ENCODE measurements around the gene ANKRD13A. TPM values are rescaled to one million over a fixed set of nuclear protein-coding genes. Genes with fewer than 3 reads are reported as not detected.

Gene ANKRD13A
- total RNA-seq, 4 donors from 2014 or later = 91.3 to 165 (median 124) TPM

- Histone ChIP-seq H3K36me3 (peaks cover 14 to 91% (median 63%) of the 10 kb centered on the region in 4 donors), H3K9me3 (no peaks in the 10 kb centered on the region), H3K4me3 (no peak overlapping the region), H3K27me3 (no peaks in the 10 kb centered on the region), H3K4me1 (peaks cover 41 to 51% (median 50%) of the 10 kb centered on the region in 4 donors), H3K27ac (replicated peaks in 1 of 4) (peak overlapping the region; percentile 71 to 81 (median 73))
- intact Hi-C loops (cut with DNase I) = loop anchor here (5.0 kb wide), 1 partner anchor 44 kb away; the partner anchor contains the start of genes ANKRD13A and GIT2
- TF ChIP-seq EP300 (IDR thresholded peaks at IDR 0.05) = no peak
- no peak for TF ChIP-seq POLR2AphosphoS5 (IDR thresholded peaks at IDR 0.05)
- no peak for TF ChIP-seq CTCF (IDR thresholded peaks at IDR 0.05)
- TF ChIP-seq POLR2A (IDR thresholded peaks at IDR 0.05; ENCODE audit: low read depth) = no peak
- WGBS = 87% methylated on average over 8 of the region's 8 CpGs
- no peak for DNase-seq (ENCODE audit: extremely low spot score)
Observed at GRCh38 chr12:109952873-109953272, 46.4 kb upstream of the ANKRD13A start.

GRCh38 chr12:109953656-109954055, 45.6 kb upstream of the ANKRD13A start:
- DNase-seq (ENCODE audit: extremely low spot score) = no peak
- TF ChIP-seq EP300 (IDR thresholded peaks at IDR 0.05) = no peak
- no peak for TF ChIP-seq POLR2A (IDR thresholded peaks at IDR 0.05; ENCODE audit: low read depth)
- TF ChIP-seq CTCF (IDR thresholded peaks at IDR 0.05) = no peak
- no peak for TF ChIP-seq POLR2AphosphoS5 (IDR thresholded peaks at IDR 0.05)
- Histone ChIP-seq H3K27me3 (no peaks in the 10 kb centered on the region), H3K9me3 (no peaks in the 10 kb centered on the region), H3K36me3 (peaks cover 18 to 94% (median 68%) of the 10 kb centered on the region in 4 donors), H3K27ac (replicated peaks in 1 of 4) (peak overlapping the region in 3 of 4 donors; percentile 71 to 81 (median 72)), H3K4me1 (peaks cover 33 to 43% (median 43%) of the 10 kb centered on the region in 4 donors), H3K4me3 (no peak overlapping the region)
- intact Hi-C loops (cut with DNase I) = loop anchor here (5.0 kb wide), 1 partner anchor 44 kb away; the partner anchor contains the start of genes ANKRD13A and GIT2
- WGBS = 94% methylated on average over 5 of the region's 5 CpGs

- DNase-seq (ENCODE audit: extremely low spot score) = no peak
- WGBS = 99% methylated on average over 7 of the region's 7 CpGs
- intact Hi-C loops (cut with DNase I) = no loop called here
- Histone ChIP-seq H3K4me1 (peaks cover 0 to 4% (median 0%) of the 10 kb centered on the region in 4 donors), H3K4me3 (no peak overlapping the region), H3K27ac (replicated peaks in 1 of 4) (no peak overlapping the region), H3K9me3 (no peaks in the 10 kb centered on the region), H3K36me3 (peaks cover 18 to 100% (median 83%) of the 10 kb centered on the region in 4 donors), H3K27me3 (no peaks in the 10 kb centered on the region)
- TF ChIP-seq POLR2AphosphoS5 (IDR thresholded peaks at IDR 0.05) = no peak
- no peak for TF ChIP-seq POLR2A (IDR thresholded peaks at IDR 0.05; ENCODE audit: low read depth)
- TF ChIP-seq EP300 (IDR thresholded peaks at IDR 0.05) = no peak
- no peak for TF ChIP-seq CTCF (IDR thresholded peaks at IDR 0.05)
Observed at GRCh38 chr12:109958374-109958773, 40.9 kb upstream of the ANKRD13A start.

- no peak overlapping the region for H3K27ac ChIP-seq (replicated peaks in 1 of 4)
- H3K27me3 ChIP-seq = no peaks in the 10 kb centered on the region
- no peak for DNase-seq (ENCODE audit: extremely low spot score)
- peaks cover 0 to 4% (median 0%) of the 10 kb centered on the region in 4 donors for H3K4me1 ChIP-seq
- H3K4me3 ChIP-seq = no peak overlapping the region
- intact Hi-C loops (cut with DNase I) = no loop called here
- WGBS = 93% methylated on average over 8 of the region's 8 CpGs
- no peak for TF ChIP-seq CTCF (IDR thresholded peaks at IDR 0.05)
- no peak for TF ChIP-seq POLR2AphosphoS5 (IDR thresholded peaks at IDR 0.05)
- TF ChIP-seq POLR2A (IDR thresholded peaks at IDR 0.05; ENCODE audit: low read depth) = no peak
- no peak for TF ChIP-seq EP300 (IDR thresholded peaks at IDR 0.05)
- peaks cover 23 to 100% (median 83%) of the 10 kb centered on the region in 4 donors for H3K36me3 ChIP-seq
- no peaks in the 10 kb centered on the region for H3K9me3 ChIP-seq
Observed at GRCh38 chr12:109959411-109960093, 39.7 kb upstream of the ANKRD13A start.
